Transverse colon (tissue), 4 donors: ENCODE results near the gene GABRA5.

Source experiments
- CTCF ChIP-seq, 5 experiments: fragments of 200-600 bp in 3 of 5; fragments of 450-650 bp in 2 of 5; sonication (generic) in 3 of 5; IDR thresholded peaks; 1 replicate in 2 of 5; 2 replicates in 3 of 5; pipeline ENCODE4 v1.5.1; 2016 to 2017; ENCODE audit warnings: antibody characterized with exemption in 5 of 5, inconsistent platforms in 3 of 5, mild to moderate bottlenecking in 2 of 5, moderate library complexity in 1 of 5
- POLR2A ChIP-seq: fragments of 450-650 bp; IDR thresholded peaks from one replicate; pipeline ENCODE4 v1.6.1; 2016; ENCODE audit warnings: antibody characterized with exemption, mild to moderate bottlenecking, moderate library complexity
- POLR2AphosphoS5 ChIP-seq, 3 donors: sonication (generic); formaldehyde crosslinking; IDR thresholded peaks; one replicate each; pipeline ENCODE4 v1.6.1; 2016; ENCODE audit warnings: antibody characterized with exemption in 3 of 3

GRCh38 chr15:26890451-26890850, 23.6 kb downstream of the GABRA5 start:
- TF ChIP-seq CTCF (IDR thresholded peaks at IDR 0.05) (no peak), POLR2A (no peak), POLR2AphosphoS5 (IDR thresholded peaks at IDR 0.05) (no peak)
